GM23338 (cell line): Measurements from ENCODE around the gene AGAP1. TPM values are rescaled to one million over a fixed set of nuclear protein-coding genes. Genes with fewer than 3 reads are reported as not detected.

Source experiments
- ATAC-seq: fragments of 200-7000 bp; cut with Tn5 transposase; 3 replicates; pipeline ENCODE4 v1.9.1; 2020
- DNase-seq: peaks from one replicate; pipeline ENCODE4 v3.0.0-alpha.2; 2015; ENCODE audit warnings: low spot score
- H2AFZ ChIP-seq: fragments of 200-600 bp; sonication (generic); 2 replicates; pipeline ENCODE4 v1.8.0; 2016; ENCODE audit warnings: antibody characterized with exemption, mild to moderate bottlenecking, moderate library complexity
- H3F3A ChIP-seq: fragments of 200-600 bp; sonication (generic); replicated peaks from 2 replicates; pipeline ENCODE4 v1.8.0; 2017; ENCODE audit warnings: antibody characterized with exemption, mixed run types, low read depth
- H3K27ac ChIP-seq: fragments of 200-600 bp; sonication (generic); 2 replicates; pipeline ENCODE4 v1.6.1; 2016; ENCODE audit warnings: low read depth
- H3K27me3 ChIP-seq: fragments of 200-600 bp; sonication (generic); 2 replicates; pipeline ENCODE4 v1.8.0; 2016; ENCODE audit warnings: mild to moderate bottlenecking, mixed run types, moderate library complexity; ENCODE audit not compliant: insufficient read depth
- H3K36me3 ChIP-seq: fragments of 200-600 bp; sonication (generic); 2 replicates; pipeline ENCODE4 v1.8.0; 2016; ENCODE audit warnings: mild to moderate bottlenecking; ENCODE audit not compliant: insufficient read depth
- H3K4me1 ChIP-seq: fragments of 200-600 bp; sonication (generic); 2 replicates; pipeline ENCODE4 v1.8.0; 2016; ENCODE audit warnings: mild to moderate bottlenecking, moderate library complexity; ENCODE audit not compliant: insufficient read depth
- H3K4me2 ChIP-seq: fragments of 200-600 bp; sonication (generic); 2 replicates; pipeline ENCODE4 v1.7.1; 2017; ENCODE audit warnings: mixed run types
- H3K4me3 ChIP-seq: fragments of 200-600 bp; sonication (generic); 2 replicates; pipeline ENCODE4 v1.6.1; 2016; ENCODE audit warnings: mixed run types
- H3K79me2 ChIP-seq: fragments of 200-600 bp; sonication (generic); replicated peaks from 2 replicates; pipeline ENCODE4 v1.8.0; 2017; ENCODE audit warnings: mild to moderate bottlenecking; ENCODE audit not compliant: insufficient read depth
- H3K9me2 ChIP-seq: fragments of 200-600 bp; sonication (generic); 2 replicates; pipeline ENCODE4 v1.8.0; 2017; ENCODE audit not compliant: insufficient read depth
- H4K20me1 ChIP-seq: fragments of 200-600 bp; sonication (generic); replicated peaks from 2 replicates; pipeline ENCODE4 v1.8.0; 2017; ENCODE audit warnings: mild to moderate bottlenecking; ENCODE audit not compliant: insufficient read depth
- H3K27ac Mint-ChIP-seq: 2 replicates; pipeline ENCODE4 v1.8.0; 2020; ENCODE audit warnings: inconsistent platforms, mild to moderate bottlenecking, moderate library complexity, mixed read lengths
- H3K27me3 Mint-ChIP-seq: 3 replicates; pipeline ENCODE4 v1.8.0; 2022; ENCODE audit warnings: low read depth, mild to moderate bottlenecking, moderate library complexity, mixed read lengths, inconsistent platforms; ENCODE audit not compliant: insufficient read depth, poor library complexity
- H3K36me3 Mint-ChIP-seq: 3 replicates; pipeline ENCODE4 v1.8.0; 2021; ENCODE audit warnings: low read depth, mild to moderate bottlenecking, inconsistent platforms, moderate library complexity, mixed read lengths
- H3K4me1 Mint-ChIP-seq: 3 replicates; pipeline ENCODE4 v1.8.0; 2020; ENCODE audit warnings: mild to moderate bottlenecking, inconsistent platforms, mixed read lengths
- H3K4me3 Mint-ChIP-seq: 3 replicates; pipeline ENCODE4 v1.8.0; 2021; ENCODE audit warnings: moderate library complexity, mild to moderate bottlenecking, inconsistent platforms, mixed read lengths
- H3K9me3 Mint-ChIP-seq: 3 replicates; pipeline ENCODE4 v1.8.0; 2020; ENCODE audit warnings: moderate library complexity, mild to moderate bottlenecking, inconsistent platforms, mixed read lengths
- CTCF ChIP-seq, 2 experiments: fragments of 200-600 bp in 1 of 2; sonication (generic) in 1 of 2; conservative IDR thresholded peaks; 2 replicates each; pipeline versions ENCODE4 v1.5.1 to v1.6.1; 2016 to 2017; ENCODE audit warnings: antibody characterized with exemption in 2 of 2, low read depth in 2 of 2, mild to moderate bottlenecking in 2 of 2, moderate library complexity in 1 of 2
- EZH2 ChIP-seq: fragments of 200-600 bp; sonication (generic); IDR thresholded peaks from one replicate; pipeline ENCODE4 v1.8.0; 2017; ENCODE audit warnings: antibody characterized with exemption, mild to moderate bottlenecking, low read depth; ENCODE audit not compliant: unreplicated experiment
- NANOG ChIP-seq: IDR thresholded peaks from 2 replicates; pipeline ENCODE4 v1.6.1; 2016; ENCODE audit warnings: antibody characterized with exemption, borderline replicate concordance
- REST ChIP-seq: IDR thresholded peaks from one replicate; pipeline ENCODE4 v1.6.1; 2018; ENCODE audit warnings: antibody characterized with exemption; ENCODE audit not compliant: unreplicated experiment
- STAT1 ChIP-seq: IDR thresholded peaks from one replicate; pipeline ENCODE4 v1.6.1; 2016; ENCODE audit warnings: antibody characterized with exemption; ENCODE audit not compliant: unreplicated experiment
- ZNF114 ChIP-seq: fragments of 250-450 bp; sonication (Bioruptor Pico); IDR thresholded peaks from 2 replicates; pipeline ENCODE4 v1.5.0; 2020; ENCODE audit warnings: mild to moderate bottlenecking, moderate library complexity
- ZNF462 ChIP-seq: fragments of 250-450 bp; sonication (Bioruptor Pico); IDR thresholded peaks from 2 replicates; pipeline ENCODE4 v1.5.0; 2020; ENCODE audit warnings: mild to moderate bottlenecking, moderate library complexity
- polyA plus RNA-seq: library from polyadenylated mRNA; unstranded; fragments of >200 nt; fragmentation: Nextera tagmentation; extraction: Ambion mirVana; gene quantifications from 2 replicates; pipeline ENCODE4 v1.2.1, GENCODE V29; 2016
- total RNA-seq: library from RNA; depleted of rRNA; stranded (reverse); fragments of >200 nt; shearing (Covaris generic); gene quantifications from 2 replicates; pipeline ENCODE4 v1.2.3, GENCODE V29; 2014

Gene AGAP1
- total and polyA plus RNA-seq, 2 experiments from 2014 or later: 13.3 to 27.9 TPM

GRCh38 chr2:235584638-235585007 is 90.8 kb downstream of the AGAP1 start (continued):
- TF ChIP-seq ZNF462 (CRISPR knock-in tag): no peak
- TF ChIP-seq STAT1: no peak
- TF ChIP-seq REST: no peak

- peaks cover 35% of the 10 kb centered on the region for H3K4me1 ChIP-seq
- H3K4me3 ChIP-seq: no peak overlapping the region
- Mint-ChIP-seq H3K36me3 (no peaks in the 10 kb centered on the region), H3K27me3 (peaks cover 6% of the 10 kb centered on the region), H3K4me3 (no peak overlapping the region), H3K9me3 (no peaks in the 10 kb centered on the region), H3K27ac (no peak overlapping the region), H3K4me1 (peaks cover 48% of the 10 kb centered on the region)
- H3K27me3 ChIP-seq: no peaks in the 10 kb centered on the region
- H3K79me2 ChIP-seq: peaks cover 75% of the 10 kb centered on the region
- no peak overlapping the region for H3K4me2 ChIP-seq
- no peak overlapping the region for H3K27ac ChIP-seq
- ATAC-seq (no peak), DNase-seq (no peak)
- H3K9me2 ChIP-seq: no peaks in the 10 kb centered on the region
- no peak overlapping the region for H2AFZ ChIP-seq
- H3F3A ChIP-seq: no peaks in the 10 kb centered on the region
- peaks cover 15% of the 10 kb centered on the region for H4K20me1 ChIP-seq
- no peaks in the 10 kb centered on the region for H3K36me3 ChIP-seq
- TF ChIP-seq CTCF (conservative IDR thresholded peaks at IDR 0.05; ENCODE audit: low read depth in 2 of 2) (no peak), EZH2 (no peak), NANOG (no peak), ZNF114 (CRISPR knock-in tag) (no peak)
Observed at GRCh38 chr2:235587202-235587601, 93.4 kb downstream of the AGAP1 start.
